Stimulated activated CD8-positive, alpha-beta memory T cell treated with anti-CD3 and anti-CD28 coated beads, Interleukin-12 subunit alpha, Interleukin-12 subunit beta, amount 100 ng/mL, for 24 hours (primary cell): ENCODE results near the gene SERPINA3.

Experiments used
- DNase-seq: peaks from one replicate; pipeline ENCODE4 v3.0.0-alpha.2; 2020; ENCODE audit errors: extremely low read depth

Gene SERPINA3

DNA sequence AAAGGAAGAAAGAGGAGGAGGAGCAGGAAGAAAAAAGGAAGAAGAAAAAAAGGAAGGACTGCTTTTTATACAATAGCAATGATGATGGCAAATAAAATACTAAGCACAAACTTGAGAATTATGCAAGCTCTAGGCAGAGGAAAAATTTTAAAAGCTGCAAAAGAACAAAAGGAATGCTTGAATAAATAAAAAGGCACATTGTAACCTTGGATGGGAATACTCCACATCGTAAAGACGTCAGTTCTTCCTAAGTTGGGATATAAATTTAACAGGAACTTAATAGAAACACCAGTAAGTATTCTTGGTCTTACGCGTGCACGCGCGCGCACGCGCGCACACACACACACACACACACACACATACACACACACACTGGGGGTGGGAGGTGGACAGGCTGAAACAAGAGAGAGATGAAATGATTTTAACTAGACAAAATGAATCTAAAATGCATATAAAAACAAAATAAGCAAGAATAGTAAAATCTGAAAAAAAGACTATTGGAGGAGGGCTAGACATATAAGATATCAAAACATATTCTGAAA, 43.0 kb downstream of the SERPINA3 start:
- DNase-seq = no peak

DNA sequence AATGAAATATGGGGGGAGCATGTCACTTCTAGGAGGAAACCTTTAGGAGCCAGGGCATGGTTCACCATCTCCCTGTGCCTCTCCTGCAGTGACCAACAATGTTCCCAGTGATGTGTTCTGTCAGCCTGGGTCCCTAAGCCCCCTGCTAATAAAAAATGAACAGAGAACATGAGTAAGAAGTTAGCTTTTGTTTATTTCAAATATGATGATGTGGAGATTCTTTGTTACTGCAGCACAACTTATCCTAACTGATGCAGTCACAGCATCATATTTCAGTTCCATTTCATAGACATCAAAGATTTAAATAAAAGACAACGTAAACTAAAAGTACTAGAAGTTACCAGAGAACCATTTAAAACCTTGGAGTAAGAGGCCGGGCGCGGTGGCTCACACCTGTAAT, 43.9 kb downstream of the SERPINA3 start:
- no peak for DNase-seq

DNA sequence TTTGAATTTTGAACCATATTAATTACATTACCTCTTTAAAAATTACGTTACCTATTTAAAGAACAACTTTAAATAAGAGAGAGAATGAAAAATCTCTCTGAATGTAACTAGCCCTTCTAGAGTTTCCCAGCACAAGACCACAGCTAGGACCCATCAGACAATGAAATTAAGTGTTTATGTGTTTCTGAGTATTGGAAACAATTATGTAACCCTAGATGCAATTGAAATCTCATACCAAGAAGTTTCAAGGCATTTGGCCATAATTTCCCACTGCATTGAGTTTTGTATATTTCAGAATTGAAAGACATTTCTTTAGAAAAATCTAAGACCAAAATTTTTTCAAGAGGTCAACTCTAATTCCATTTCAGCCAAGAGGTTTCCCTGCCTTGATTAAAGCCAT, 47.1 kb downstream of the SERPINA3 start:
- DNase-seq = no peak

DNA sequence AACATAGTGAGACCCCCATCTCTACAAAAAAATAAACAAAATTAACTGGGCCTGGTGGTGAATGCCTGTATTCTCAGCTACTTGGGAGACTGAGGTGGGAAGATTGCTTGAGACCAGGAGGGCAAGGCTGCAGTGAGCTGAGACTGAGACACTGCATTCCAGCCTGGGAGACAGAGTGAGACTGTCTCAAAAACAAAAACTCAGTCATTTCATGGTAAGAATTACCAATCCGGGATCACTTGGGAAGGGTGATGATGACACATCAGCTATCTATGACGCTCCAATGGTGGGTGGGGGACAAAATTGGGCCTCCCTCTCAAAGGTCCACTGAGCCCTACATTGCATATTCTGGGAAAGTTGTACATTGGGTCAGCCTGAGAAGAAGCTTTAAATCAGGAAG, 47.7 kb downstream of the SERPINA3 start:
- no peak for DNase-seq

DNA sequence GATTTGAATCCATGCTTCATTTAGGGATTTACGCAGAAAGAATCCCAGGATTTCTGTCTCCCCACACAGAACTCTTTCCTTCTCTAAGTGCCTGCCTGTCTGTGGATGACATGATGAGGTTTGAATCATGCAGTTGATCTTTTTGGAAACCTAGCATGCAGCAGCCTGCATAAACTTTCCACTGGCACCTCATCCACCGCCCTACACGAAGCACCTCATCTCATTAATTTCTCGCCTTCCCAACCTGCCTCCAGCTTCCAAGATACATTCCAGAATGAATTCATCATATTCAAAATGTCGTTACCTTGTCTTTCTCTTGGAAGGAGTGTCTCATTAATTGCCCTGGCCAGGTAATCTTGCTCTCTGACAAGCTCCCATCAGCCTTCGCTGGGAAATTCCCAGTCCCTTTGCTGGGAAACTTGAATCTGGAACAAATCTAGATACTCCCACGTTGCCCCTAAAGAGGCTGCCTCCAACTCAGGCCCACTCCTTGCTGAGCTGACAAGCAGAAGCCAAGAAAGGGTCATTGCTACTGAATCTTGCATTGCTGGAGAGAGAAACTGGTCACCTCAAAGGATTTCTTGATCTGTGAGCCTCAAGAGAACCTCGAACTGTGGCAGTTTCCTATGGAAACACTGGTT, 48.2 kb downstream of the SERPINA3 start:
- DNase-seq = no peak

DNA sequence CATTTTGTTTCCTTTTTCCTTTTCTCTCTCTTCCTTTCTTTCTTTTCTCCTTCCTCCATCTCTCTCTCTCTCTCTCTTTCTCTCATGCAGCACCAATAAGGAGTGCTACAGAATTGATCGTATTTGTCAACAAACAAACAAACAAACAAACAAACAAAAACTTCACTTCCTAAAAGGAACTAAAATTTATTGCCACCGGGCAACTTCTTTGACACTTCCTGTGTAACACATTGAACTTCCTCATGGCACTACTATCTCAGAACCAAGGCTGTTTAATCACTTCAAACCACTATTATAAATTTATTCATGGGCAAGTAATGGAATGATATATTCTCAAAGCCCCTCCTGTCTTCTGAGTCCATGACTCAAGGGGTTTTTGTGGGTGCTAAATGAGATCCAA, 51.3 kb downstream of the SERPINA3 start:
- no peak for DNase-seq

DNA sequence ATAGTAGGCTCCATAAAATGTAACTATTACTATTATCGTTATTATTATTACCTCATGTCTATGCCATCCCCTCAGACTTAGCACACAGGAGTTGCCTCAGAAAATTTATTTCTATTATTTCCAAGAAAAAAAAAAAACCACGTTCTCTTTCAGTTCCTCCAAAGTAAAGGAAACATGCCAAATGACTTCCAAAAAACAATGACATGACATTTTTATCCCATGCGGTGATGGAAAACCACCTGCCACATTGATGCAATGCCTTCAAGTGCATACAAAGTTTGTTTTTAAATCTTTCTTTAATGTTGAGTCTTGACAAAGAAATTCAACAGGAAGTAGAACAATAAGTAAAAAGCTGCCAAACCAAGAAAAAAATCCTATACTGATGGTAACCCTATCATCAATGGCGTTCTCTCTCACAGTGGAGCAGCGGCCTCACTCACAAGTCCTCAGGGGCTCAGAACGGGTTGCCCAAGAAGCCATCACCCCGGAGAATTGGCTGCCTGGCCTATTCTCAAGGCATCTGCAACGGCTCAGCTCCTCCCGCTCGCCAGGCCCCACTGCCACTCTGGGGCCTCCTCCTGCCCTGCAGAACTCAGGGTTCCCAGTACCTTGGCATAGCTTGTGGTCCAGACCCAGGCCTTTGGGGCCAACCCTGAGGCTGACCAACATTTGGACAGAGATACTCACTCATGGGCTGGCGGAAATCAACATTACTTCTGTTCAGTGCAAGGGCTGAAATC, 51.9 kb downstream of the SERPINA3 start:
- DNase-seq = no peak

DNA sequence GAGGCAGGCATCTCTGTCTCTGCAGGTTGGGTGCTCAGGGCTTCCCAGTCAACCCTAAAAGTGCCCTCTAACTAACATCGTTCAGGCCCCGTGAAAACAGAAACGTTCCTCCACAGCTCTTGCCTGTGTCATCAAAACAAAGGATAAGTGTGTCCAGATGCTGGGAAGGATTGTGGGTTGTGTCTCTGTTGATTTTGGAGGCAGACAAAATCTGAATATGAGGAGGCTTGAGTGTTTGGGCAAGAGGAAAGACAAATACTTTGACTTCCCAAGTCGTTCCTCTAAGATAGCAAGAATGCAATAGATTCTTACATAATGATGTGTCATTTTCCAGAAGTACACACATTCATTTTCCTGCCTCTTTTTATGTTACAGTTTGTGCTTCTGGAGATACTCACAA, 52.9 kb downstream of the SERPINA3 start:
- no peak for DNase-seq

DNA sequence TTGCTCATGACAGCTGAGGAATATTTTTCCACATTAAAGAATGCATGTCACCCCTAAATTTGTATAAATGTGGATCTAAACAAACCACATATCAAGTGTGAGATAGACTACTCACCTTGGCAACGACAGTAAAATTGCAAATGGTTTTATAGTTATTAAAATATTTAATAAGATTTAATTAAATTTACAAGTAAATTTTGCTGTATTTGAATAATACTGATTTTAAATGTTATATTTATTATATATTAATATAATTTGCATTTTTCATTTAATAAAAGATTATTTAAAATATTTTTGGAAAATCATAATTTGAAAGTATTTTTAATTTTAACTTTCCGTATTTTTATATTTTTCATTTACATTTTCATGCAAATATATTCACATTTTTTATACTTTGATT, 53.4 kb downstream of the SERPINA3 start:
- DNase-seq = no peak

DNA sequence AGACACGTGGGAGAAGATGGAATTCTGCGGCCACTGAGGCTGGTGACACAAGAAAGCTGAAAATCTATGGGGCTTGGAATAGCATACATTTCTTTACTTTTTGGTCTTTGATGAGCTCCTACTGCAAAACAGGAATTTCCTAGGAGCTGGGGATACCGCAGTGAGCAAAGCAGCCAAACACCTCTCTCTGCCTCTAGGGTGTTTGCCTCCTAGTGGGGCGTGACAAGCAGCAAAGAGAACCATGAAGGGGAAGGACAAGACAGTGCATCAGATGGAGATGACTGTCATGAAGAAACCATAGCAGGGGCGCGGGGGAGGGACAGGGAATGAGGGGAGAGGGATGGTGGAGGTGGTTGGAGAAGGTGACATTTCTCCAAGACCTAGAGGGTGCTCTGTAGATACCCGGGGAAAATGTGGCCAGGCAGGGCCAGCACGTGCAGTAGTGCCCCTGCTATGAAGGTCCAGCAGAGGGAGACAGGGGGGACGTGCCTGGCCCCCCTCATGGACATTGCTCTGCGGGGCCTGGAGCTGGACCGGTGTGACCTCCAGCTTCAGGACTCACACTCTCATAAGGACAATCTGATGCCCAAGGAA, 58.6 kb downstream of the SERPINA3 start:
- no peak for DNase-seq

DNA sequence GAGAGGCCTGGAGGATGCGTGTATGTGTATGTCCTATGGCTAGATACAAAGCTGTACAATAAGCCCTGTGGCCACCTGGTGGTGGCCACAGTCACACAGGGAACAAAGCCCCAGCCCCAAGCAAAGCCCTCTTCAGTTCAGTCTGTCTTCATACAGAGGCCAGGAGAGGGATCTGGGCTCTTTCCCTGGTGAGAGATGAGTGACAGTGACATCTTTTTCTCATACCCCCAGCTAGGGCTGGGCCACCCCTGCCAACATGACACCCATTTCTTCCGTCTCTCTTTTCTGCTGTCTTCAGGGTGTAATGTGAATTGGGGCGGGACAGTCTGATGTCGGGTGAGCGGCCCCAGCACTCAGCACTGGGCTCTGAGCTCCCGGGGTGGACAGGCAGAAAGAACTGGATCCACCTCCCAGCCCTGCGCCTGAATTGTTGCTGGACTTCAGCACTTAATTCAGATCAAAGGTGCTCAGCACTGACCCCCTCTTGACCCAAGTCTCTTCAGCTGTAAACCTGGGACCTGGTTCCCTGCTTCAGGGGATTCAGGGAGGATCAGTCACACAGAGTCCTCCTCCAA, 59.8 kb downstream of the SERPINA3 start:
- no peak for DNase-seq

DNA sequence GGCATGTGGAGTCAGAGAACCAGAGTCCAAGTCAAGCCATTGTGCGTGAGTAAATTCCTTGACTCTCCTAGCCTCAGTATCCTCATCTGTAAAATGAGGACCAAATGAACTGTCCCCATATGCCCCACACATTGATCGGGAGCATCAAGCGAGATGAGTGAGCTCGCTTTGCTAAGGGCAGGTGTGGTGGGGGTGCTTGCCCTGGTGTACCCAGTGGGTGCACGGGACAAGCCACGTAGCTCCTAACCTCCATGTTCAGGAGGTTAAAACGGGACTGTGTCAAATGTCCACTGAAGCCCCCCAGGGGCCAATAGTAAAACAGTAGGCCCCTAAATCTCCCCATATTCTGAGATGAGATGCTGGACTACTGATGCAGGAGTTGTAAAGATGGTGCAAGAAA, 60.9 kb downstream of the SERPINA3 start:
- DNase-seq = no peak
